GM12875 (cell line): Measurements from ENCODE around the gene PHF12.

ENCODE experiments used
- H3K4me3 ChIP-seq: one replicate; pipeline ENCODE4 v1.5.1; 2011; ENCODE audit warnings: low read depth, low read length, control low read depth
- TF ChIP-seq, protein P1 (sequence below): IDR thresholded peaks from 2 replicates; pipeline ENCODE4 v1.5.1; 2011; ENCODE audit warnings: low read depth, mild to moderate bottlenecking, control low read depth, inconsistent platforms, low read length, moderate library complexity, borderline replicate concordance; ENCODE audit not compliant: insufficient read depth

The PHF12 gene

GRCh38 chr17:28985950-28986713, 34.8 kb upstream of the PHF12 start:
- TF ChIP-seq, protein P1, sequence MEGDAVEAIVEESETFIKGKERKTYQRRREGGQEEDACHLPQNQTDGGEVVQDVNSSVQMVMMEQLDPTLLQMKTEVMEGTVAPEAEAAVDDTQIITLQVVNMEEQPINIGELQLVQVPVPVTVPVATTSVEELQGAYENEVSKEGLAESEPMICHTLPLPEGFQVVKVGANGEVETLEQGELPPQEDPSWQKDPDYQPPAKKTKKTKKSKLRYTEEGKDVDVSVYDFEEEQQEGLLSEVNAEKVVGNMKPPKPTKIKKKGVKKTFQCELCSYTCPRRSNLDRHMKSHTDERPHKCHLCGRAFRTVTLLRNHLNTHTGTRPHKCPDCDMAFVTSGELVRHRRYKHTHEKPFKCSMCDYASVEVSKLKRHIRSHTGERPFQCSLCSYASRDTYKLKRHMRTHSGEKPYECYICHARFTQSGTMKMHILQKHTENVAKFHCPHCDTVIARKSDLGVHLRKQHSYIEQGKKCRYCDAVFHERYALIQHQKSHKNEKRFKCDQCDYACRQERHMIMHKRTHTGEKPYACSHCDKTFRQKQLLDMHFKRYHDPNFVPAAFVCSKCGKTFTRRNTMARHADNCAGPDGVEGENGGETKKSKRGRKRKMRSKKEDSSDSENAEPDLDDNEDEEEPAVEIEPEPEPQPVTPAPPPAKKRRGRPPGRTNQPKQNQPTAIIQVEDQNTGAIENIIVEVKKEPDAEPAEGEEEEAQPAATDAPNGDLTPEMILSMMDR = no peak
- no peak overlapping the region for H3K4me3 ChIP-seq

GRCh38 chr17:28983286-28984230, 32.2 kb upstream of the PHF12 start:
- no peak overlapping the region for H3K4me3 ChIP-seq
- TF ChIP-seq, protein P1 = no peak

DNA sequence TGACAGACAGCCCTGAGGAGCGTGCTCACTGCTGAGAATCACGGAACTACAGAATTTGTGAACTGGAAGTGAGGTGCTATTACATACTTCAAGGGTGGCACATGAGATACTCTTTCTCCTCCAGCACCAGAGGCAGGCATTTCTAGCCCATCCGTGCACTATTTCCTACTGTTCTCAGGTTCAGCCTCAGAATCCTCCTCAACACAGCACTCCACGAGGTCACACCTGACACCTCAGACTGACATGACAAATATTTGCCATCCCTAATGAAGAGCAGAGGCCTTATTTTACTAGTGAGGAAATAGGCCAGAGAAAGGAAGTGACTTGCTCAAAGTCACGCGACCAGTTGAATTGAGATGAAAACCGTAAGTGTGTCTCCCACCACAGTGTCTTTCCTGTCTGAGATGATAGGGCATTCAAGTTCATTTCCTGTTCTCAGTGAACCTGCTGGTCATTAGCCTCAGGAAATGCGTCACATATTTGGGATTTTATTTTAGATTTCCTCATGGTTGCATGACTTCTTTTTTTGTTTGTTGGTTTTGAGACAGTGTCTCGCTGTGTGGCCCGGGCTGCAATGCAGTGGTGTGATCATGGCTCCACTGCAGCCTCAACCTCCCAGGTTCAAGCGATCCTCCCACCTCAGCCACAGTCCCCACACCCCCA, 30.9 kb upstream of the PHF12 start:
- H3K4me3 ChIP-seq = no peak overlapping the region
- TF ChIP-seq, protein P1 = no peak

GRCh38 chr17:28978356-28978964, 27.1 kb upstream of the PHF12 start:
- H3K4me3 ChIP-seq = no peak overlapping the region
- TF ChIP-seq, protein P1 = no peak

DNA sequence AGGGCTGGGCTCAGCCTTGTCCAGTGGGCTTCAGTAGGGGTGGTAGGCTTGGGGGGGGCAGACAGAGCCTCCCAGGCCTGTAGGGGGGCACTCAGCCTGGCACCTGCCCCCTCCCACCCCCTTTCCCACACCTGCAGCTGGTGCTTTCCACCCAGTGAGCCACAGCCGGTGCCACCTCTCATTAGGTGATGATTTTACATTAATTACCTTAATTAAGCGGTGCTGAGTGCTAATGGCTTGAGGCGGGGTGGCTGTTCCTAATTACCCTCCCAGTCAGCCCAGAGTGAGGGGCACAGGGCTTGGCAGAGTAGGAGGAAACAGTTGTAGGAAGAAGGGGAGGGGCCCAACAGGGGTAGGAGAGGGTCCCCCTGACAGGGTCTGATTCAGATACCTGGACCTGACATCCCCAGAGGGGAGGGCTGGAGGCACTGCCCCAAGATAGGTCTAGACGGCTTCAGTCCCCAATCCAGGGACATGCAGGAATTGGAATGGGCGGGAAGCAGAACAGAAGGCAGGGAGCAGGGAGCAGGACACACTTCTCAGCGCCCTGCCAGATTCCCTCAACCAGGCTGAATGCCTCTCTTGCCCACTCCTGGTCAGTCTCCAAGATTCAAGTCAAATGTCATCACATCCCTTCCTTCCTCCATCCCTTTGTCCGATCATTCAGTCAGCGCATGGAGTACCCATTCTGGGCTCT, 26.5 kb upstream of the PHF12 start:
- no peak overlapping the region for H3K4me3 ChIP-seq
- TF ChIP-seq, protein P1 = no peak

GRCh38 chr17:28975646-28976045, 24.3 kb upstream of the PHF12 start:
- TF ChIP-seq, protein P1 = no peak
- no peak overlapping the region for H3K4me3 ChIP-seq
